GM21423 (cell line): ENCODE results near the gene PLCB1.
"Not testable (repeated sequence)": the region's sequence is repeated elsewhere in the genome, so short reads cannot be mapped to it uniquely, and the experiment has no call there.

Experiments
- ATAC-seq: cut with Tn5 transposase; IDR thresholded peaks from one replicate; pipeline ENCODE4 v1.9.1; 2021; ENCODE audit warnings: mild to moderate bottlenecking, moderate library complexity; ENCODE audit not compliant: unreplicated experiment

The PLCB1 gene

GRCh38 chr20:8432435-8433148 lies 300.5 kb downstream of the PLCB1 start:
- ATAC-seq = no peak

GRCh38 chr20:8433291-8433690 lies 301.2 kb downstream of the PLCB1 start:
- ATAC-seq = no peak

- no peak for ATAC-seq
These were observed 302.3 kb downstream of the PLCB1 start for GRCh38 chr20:8434326-8434876.

- ATAC-seq = no peak
These were observed 303.4 kb downstream of the PLCB1 start for GRCh38 chr20:8435285-8436035.

- ATAC-seq = not testable (repeated sequence)
These were observed 304.9 kb downstream of the PLCB1 start for GRCh38 chr20:8436938-8437337.

GRCh38 chr20:8438748-8439147 lies 306.7 kb downstream of the PLCB1 start:
- no peak for ATAC-seq

GRCh38 chr20:8443464-8444072 lies 311.5 kb downstream of the PLCB1 start:
- ATAC-seq = no peak

GRCh38 chr20:8447262-8448120 lies 315.4 kb downstream of the PLCB1 start:
- no peak for ATAC-seq

GRCh38 chr20:8449123-8449522 lies 317.1 kb downstream of the PLCB1 start:
- no peak for ATAC-seq

- peak; percentile 85 for ATAC-seq
These were observed 322.2 kb downstream of the PLCB1 start for GRCh38 chr20:8454137-8454712.

GRCh38 chr20:8456765-8457164 lies 324.7 kb downstream of the PLCB1 start:
- no peak for ATAC-seq

GRCh38 chr20:8457978-8458377 lies 325.9 kb downstream of the PLCB1 start:
- no peak for ATAC-seq

GRCh38 chr20:8461186-8461585 lies 329.1 kb downstream of the PLCB1 start:
- no peak for ATAC-seq

GRCh38 chr20:8464368-8464767 lies 332.3 kb downstream of the PLCB1 start:
- no peak for ATAC-seq

GRCh38 chr20:8466781-8467180 lies 334.7 kb downstream of the PLCB1 start:
- not testable (repeated sequence) for ATAC-seq

GRCh38 chr20:8470156-8470555 lies 338.1 kb downstream of the PLCB1 start:
- no peak for ATAC-seq

- ATAC-seq = no peak
These were observed 339.4 kb downstream of the PLCB1 start for GRCh38 chr20:8471465-8471864.

- ATAC-seq = no peak
These were observed 341.4 kb downstream of the PLCB1 start for GRCh38 chr20:8473459-8473858.

- ATAC-seq = no peak
These were observed 342.1 kb downstream of the PLCB1 start for GRCh38 chr20:8474027-8474668.

GRCh38 chr20:8476021-8476420 lies 344.0 kb downstream of the PLCB1 start:
- ATAC-seq = no peak
